Measurements from ENCODE around the gene RABEPK. TPM values are rescaled to one million over a fixed set of nuclear protein-coding genes. Genes with fewer than 3 reads are reported as not detected.
"Not testable (repeated sequence)": the region's sequence is repeated elsewhere in the genome, so short reads cannot be mapped to it uniquely, and the experiment has no call there.

The RABEPK gene
- total RNA-seq, 1 experiment from 2014 or later = 44.6 TPM

DNA sequence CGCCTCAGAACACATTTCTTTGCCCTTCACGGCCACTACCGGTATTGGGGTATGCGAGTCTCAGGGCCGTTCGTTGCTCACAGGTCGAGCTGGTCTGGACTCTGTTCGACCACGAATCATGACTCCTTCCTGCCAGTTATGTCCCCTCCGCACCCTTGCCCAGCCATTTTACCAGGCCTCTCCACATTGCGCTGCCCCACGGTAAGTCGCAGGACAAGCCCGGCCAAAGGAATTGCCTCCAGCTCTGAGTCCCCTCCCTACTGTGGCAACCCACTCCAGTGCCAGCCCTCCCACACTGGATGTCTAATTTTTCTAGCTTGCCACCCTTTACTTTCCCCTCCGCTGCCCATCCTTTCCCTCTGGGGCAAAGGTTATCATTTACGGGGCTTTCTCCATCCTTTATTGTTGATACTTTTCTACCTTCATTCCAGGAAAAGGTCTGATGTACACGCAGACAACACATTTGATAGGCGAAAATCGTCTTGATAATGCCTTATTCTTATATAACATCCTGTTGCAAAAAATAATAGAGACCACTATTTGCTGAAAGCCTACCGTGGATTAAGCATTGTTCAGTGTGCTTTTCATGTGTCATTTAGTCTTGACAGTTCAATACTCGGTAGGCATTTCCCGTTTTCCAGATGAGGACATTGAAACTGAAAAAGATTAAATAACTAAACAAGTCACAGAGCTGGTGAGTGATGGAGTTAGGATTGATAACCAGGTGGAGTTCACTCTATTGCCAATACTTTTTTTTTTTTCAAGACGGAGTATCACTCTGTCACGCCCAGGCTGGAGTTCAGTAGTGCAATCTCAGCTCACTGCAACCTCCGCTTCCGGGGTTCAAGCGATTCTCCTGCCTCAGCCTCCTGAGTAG is 41.8 kb downstream of the RABEPK start:
- DNase-seq (ENCODE audit: low read depth) = no peak

DNA sequence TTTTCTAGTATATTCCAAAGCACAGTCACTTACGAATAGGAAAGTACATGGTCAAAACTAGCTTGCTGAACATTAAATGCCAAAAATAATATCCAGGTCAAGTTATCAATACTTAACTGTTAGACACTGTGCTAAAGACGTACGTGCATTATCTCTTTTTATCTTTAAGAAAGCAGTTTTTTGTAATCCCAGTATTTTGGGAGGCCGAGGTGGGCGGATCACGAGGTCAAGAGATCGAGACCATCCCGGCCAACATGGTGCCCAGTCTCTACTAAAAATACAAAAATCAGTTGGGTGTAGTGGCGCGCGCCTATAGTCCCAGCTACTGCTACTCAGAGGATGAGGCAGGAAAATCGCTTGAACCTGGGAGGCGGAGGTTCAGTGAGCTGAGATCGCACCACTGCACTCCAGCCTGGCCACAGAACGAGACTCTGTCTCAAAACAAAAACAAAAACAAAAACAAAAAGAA is 43.5 kb downstream of the RABEPK start:
- no peak for DNase-seq (ENCODE audit: low read depth)

GRCh38 chr9:125246261-125246667 is 45.9 kb downstream of the RABEPK start:
- DNase-seq (ENCODE audit: low read depth) = no peak

DNA sequence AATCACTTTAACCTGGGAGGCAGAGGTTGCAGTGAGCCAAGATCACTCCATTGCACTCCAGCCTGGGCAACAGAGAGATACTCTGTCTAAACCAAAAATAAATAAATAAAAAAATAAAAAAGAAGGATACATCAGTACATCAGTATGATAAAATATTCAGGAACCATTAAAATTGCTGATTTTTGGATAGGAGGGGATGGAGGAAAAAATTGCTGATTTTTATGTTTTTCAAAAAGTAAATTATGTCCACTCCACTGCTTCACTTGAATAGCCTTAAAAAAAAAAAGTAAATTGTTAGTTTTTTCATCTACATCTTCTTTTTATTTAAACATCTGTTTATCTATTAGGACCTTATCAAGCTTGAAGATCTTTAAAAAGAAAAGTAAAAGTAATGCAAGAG is 53.9 kb downstream of the RABEPK start:
- no peak for DNase-seq (ENCODE audit: low read depth)

- peak; percentile 28 for DNase-seq (ENCODE audit: low read depth)
Measured at GRCh38 chr9:125255781-125256391, 55.5 kb downstream of the RABEPK start.

DNA sequence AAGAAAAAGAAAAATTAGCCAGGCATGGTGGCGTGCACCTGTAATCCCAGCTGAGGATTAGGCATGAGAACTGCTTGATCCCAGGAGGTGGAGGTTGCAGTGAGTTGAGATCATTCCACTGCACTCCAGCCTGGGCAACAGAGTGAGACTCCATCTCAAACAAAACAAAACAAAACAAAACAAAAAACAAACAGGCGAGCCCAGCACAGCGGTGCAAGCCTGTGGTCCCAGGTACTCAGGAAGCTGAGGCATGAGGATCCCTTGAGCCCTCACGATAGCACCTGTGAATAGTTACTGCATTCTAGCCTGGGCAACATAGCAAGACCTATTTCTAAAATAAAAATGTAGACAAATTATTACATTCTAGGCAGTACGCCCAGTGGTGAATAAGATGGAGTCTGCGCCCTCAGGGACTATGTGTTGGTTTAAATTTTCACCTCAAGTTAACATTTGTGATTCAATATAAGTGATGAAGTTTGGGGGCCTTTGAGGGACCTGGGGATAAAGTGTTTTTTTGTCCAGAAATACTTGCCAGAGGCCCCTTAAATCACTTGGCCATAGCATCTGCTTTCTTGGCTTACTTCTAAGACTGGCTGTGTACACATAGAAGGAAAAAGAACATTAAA is 57.9 kb downstream of the RABEPK start:
- DNase-seq (ENCODE audit: low read depth) = no peak

DNA sequence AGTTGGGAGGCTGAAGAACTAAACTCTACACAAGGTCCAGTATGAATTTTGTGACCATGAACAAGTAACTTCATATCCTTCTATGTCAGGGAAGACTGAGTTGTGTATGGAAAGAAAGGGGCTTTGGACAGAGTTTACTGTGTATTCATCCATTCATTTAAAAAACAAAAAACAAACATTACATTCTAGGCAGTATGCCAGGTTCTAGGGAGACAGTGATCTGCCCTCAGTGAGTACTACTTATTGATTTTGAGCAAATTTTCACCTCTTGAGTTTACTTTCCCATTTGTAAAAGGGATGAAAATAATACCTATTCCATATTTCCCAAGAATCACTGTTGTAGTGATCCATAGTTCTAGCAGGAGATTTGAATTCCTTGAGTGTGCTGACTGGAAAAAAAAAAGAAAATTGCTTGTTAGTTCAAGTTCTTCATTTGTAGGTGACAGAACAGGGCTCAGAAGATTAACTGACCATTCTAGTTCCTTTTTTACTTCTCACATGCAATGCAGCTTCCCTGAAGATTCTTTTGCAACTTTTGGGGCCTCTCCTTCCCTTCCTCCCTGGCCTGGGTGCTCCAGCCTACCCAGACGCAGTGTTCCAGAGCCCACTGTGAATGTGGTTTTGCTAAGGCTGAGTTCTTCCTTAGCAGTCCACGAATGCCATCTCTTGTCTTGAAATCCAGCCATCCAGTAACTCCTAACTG is 58.6 kb downstream of the RABEPK start:
- no peak for DNase-seq (ENCODE audit: low read depth)

DNA sequence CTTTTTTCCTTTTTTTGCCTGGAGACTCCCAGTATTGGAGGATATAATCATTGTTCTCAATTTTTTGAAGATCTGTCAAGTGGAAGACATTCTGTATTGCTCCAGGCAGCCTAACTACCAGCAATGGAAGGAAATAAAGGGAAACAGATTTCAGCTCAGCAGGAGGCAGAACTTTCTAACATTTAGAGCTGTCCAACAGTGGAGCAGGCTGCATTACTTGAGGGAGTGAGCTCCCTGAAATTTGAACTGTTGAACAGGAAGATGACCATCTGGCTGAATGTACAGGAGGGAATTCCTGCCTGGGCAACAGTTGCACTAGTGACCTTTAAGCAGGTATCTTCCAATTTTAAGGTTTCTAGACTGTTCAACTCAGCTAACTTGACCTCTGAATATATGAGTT is 60.2 kb downstream of the RABEPK start:
- no peak for DNase-seq (ENCODE audit: low read depth)

DNA sequence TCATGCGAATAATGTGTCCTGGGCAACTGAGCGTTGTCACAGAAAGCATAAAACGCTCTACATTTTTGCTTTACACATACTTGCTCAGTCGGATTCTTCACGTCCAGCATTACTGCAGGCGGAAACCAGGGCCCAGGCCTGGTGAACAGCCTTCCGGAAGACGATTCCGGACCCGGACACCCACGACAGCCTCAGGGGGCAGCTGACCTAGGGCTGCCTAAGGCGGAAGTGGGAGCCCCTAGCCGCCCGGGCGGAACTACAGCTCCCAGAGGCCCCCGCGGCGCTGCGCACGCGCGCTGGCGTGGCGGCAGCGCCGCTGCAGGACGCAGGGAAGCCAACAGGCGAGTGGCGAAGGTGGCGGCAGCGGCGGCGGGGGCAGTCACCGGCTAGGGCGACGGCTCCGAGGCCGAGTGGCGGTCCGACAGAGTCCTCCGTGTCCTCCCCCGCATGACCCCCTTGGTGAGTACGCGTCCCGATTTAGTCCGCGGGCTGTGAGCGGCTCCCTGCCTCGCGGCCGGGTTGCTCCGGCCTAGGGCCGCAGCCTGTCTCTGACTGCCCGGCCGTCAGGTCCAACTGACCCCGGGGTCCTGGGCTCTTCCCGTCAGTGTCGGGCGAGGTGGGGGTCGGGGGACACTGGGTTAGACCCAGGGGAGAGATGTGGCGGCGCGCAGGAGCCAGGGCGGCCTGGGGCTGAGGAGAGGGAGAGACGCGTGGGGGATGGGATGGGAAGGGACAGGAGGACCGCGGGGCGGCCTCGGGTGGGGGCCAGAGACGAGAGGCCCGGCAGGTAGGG is 61.4 kb downstream of the RABEPK start, which contains the start of gene GAPVD1:
Gene GAPVD1 (plus strand): TSS at position 326 of the 793 bp plus-strand sequence. CDS start 37,096 bp downstream, outside the sequence.
- DNase-seq (ENCODE audit: low read depth) = peak; percentile 93

- no peak for DNase-seq (ENCODE audit: low read depth)
Measured at GRCh38 chr9:125262294-125262991, 62.1 kb downstream of the RABEPK start.

- not testable (repeated sequence) for DNase-seq (ENCODE audit: low read depth)
Measured at GRCh38 chr9:125264068-125264467, 63.7 kb downstream of the RABEPK start.

DNA sequence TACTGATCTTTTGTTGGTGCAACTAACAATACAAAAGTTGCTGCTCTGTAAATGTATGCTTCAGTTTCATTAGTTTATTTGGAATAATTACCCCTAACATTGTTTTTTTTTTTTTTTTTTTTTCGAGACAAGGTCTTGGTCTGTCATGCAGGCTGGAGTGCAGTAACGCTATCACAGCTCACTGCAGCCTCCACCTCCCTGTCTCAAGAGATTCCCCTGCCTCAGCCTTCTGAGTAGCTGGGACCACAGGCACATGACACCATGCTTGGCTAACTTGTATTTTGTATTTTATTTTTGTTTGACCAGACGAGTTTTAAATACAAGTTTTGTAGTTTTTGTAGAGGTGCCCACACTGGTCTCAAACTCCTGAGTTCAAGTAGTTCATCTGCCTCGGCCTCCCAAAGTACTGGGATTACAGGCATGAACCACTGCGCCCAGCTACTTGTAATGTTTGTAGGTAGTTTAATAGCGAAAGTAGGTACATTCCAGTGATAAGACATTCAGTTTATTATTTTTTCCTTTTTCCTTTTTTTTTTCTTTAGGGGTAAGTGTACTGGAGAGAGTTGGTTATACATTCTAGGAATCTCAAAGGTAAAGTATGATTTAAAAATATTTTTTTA is 68.2 kb downstream of the RABEPK start:
- no peak for DNase-seq (ENCODE audit: low read depth)

GRCh38 chr9:125269014-125269397 is 68.7 kb downstream of the RABEPK start:
- DNase-seq (ENCODE audit: low read depth) = no peak

- DNase-seq (ENCODE audit: low read depth) = no peak
Measured at GRCh38 chr9:125271081-125271480, 70.7 kb downstream of the RABEPK start.

GRCh38 chr9:125272697-125273096 is 72.4 kb downstream of the RABEPK start:
- no peak for DNase-seq (ENCODE audit: low read depth)

DNA sequence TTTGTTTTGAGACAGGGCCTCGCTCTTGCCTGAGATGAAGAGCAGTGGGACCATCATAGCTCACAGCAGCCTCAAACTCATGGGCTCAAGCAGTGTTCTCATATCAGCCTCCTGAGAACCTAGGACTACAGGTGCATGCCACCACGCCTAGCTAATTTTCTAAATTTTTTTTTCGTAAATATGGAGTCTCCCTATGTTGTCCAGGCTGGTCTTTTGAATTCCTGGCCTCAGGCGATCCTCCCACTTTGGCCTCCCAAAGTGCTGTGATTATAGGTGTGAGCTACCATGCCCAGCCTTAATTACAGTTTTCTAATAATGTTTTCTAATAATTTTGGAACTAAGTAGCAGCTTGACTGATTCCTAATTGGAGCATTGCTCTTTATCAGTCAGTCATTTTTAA is 76.4 kb downstream of the RABEPK start:
- no peak for DNase-seq (ENCODE audit: low read depth)

DNA sequence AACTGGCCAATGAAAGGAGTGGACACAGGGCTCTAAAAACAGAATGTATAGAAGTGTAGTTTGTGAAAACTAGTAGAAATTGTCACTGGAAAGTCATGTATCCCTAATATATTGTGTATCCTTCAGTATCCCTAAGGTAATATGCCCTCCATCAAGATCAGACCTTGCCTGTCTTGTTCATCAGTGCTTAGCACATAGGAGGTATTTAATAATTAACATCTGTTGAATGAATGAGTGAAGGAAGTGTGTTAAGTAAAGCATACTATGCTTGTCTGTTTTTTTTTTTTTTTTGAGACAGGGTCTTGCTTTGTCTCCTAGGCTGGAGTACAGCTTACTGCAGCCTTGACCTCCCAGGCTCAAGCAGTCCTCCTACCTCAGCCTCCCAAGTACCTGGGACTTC is 77.1 kb downstream of the RABEPK start:
- DNase-seq (ENCODE audit: low read depth) = no peak

DNA sequence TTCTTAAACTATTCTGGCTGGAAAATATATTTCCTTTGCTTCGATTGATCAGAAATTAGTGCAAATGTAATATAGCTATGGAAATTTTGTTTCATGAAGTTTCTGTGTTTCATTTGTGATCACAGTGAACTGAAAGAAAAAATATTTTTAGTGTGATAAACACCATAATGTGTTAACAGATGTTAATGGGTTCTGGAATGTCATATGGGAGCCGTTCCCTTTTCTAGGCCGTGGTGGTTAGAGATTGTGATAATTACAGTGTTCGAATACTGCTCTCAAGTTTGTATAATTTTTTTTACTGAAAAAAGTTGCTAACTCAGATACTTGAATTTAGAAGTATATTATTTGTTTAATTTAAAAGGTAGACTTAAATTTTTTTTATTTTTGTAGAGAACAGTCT is 80.6 kb downstream of the RABEPK start:
- no peak for DNase-seq (ENCODE audit: low read depth)

All from HT1080 (cell line).